ENCODE measurements around the gene SURF1. TPM values are rescaled to one million over a fixed set of nuclear protein-coding genes. Genes with fewer than 3 reads are reported as not detected.
"Not testable (repeated sequence)": the region's sequence is repeated elsewhere in the genome, so short reads cannot be mapped to it uniquely, and the experiment has no call there.

The SURF1 gene
- total and polyA plus RNA-seq, 4 donors, result 14.2 to 75.3 (median 57.8) TPM

GRCh38 chr9:133327834-133328484 lies 28.3 kb downstream of the SURF1 start:
- Histone ChIP-seq H3K36me3 (ENCODE audit: control insufficient read depth in 4 of 4, insufficient read depth in 4 of 4, low read length in 4 of 4) (peaks cover 2 to 24% (median 13%) of the 10 kb centered on the region in 4 donors), H3K4me1 (ENCODE audit: control insufficient read depth in 5 of 5, insufficient read depth in 5 of 5, low read length in 5 of 5) (no peaks in the 10 kb centered on the region), H3K9me3 (ENCODE audit: control insufficient read depth in 4 of 4, insufficient read depth in 3 of 4, low read length in 3 of 4) (peaks cover 0 to 2% (median 0%) of the 10 kb centered on the region in 4 donors), H3K27ac (ENCODE audit: low read depth in 1 of 2, low read length in 1 of 2) (no peak overlapping the region), H3K9ac (ENCODE audit: insufficient read depth in 1 of 2, low read length in 2 of 2) (no peak overlapping the region), H3K4me3 (no peak overlapping the region), H3K27me3 (ENCODE audit: control insufficient read depth in 3 of 3, insufficient read depth in 3 of 3, low read length in 2 of 3) (no peaks in the 10 kb centered on the region)
- ATAC-seq (ENCODE audit: insufficient read depth, low FRiP score), result no peak
- 91 to 95% methylated on average over 10 of the region's 10 CpGs for WGBS, 2 donors
- no peak for TF ChIP-seq CTCF (IDR thresholded peaks at IDR 0.05; ENCODE audit: control extremely low read depth, extremely low read depth)
- no peak for DNase-seq

GRCh38 chr9:133327021-133327420 lies 29.3 kb downstream of the SURF1 start:
- not testable (repeated sequence) for H3K4me3 ChIP-seq; H3K9me3 ChIP-seq (ENCODE audit: control insufficient read depth in 4 of 4, insufficient read depth in 3 of 4, low read length in 3 of 4); H3K27me3 ChIP-seq (ENCODE audit: control insufficient read depth in 3 of 3, insufficient read depth in 3 of 3, low read length in 2 of 3); ATAC-seq (ENCODE audit: insufficient read depth, low FRiP score); H3K9ac ChIP-seq (ENCODE audit: insufficient read depth in 1 of 2, low read length in 2 of 2); DNase-seq; H3K4me1 ChIP-seq (ENCODE audit: control insufficient read depth in 5 of 5, insufficient read depth in 5 of 5, low read length in 5 of 5); H3K27ac ChIP-seq (ENCODE audit: low read depth in 1 of 2, low read length in 1 of 2)
- H3K36me3 ChIP-seq (ENCODE audit: control insufficient read depth in 4 of 4, insufficient read depth in 4 of 4, low read length in 4 of 4), result peaks cover 0 to 15% (median 8%) of the 10 kb centered on the region in 4 donors
- 76 to 88% methylated on average over 6 of the region's 6 CpGs for WGBS, 2 donors

GRCh38 chr9:133323991-133324703 lies 32.1 kb downstream of the SURF1 start:
- H3K4me1 ChIP-seq (ENCODE audit: control insufficient read depth in 5 of 5, insufficient read depth in 5 of 5, low read length in 5 of 5), result no peaks in the 10 kb centered on the region
- H3K27ac ChIP-seq (ENCODE audit: low read depth in 1 of 2, low read length in 1 of 2), result no peak overlapping the region
- no peak for TF ChIP-seq CTCF (IDR thresholded peaks at IDR 0.05; ENCODE audit: control extremely low read depth, extremely low read depth)
- H3K4me3 ChIP-seq, result no peak overlapping the region
- ATAC-seq (ENCODE audit: insufficient read depth, low FRiP score), result no peak
- H3K36me3 ChIP-seq (ENCODE audit: control insufficient read depth in 4 of 4, insufficient read depth in 4 of 4, low read length in 4 of 4), result no peaks in the 10 kb centered on the region
- no peak for DNase-seq
- peaks cover 0 to 3% (median 0%) of the 10 kb centered on the region in 4 donors for H3K9me3 ChIP-seq (ENCODE audit: control insufficient read depth in 4 of 4, insufficient read depth in 3 of 4, low read length in 3 of 4)
- no peaks in the 10 kb centered on the region for H3K27me3 ChIP-seq (ENCODE audit: control insufficient read depth in 3 of 3, insufficient read depth in 3 of 3, low read length in 2 of 3)
- H3K9ac ChIP-seq (ENCODE audit: insufficient read depth in 1 of 2, low read length in 2 of 2), result no peak overlapping the region
- WGBS, 2 donors, result 86 to 88% methylated on average over 13 of the region's 13 CpGs

GRCh38 chr9:133323211-133323610 lies 33.1 kb downstream of the SURF1 start:
- H3K27ac ChIP-seq (ENCODE audit: low read depth in 1 of 2, low read length in 1 of 2), result no peak overlapping the region
- H3K4me1 ChIP-seq (ENCODE audit: control insufficient read depth in 5 of 5, insufficient read depth in 5 of 5, low read length in 5 of 5), result no peaks in the 10 kb centered on the region
- no peak for TF ChIP-seq CTCF (IDR thresholded peaks at IDR 0.05; ENCODE audit: control extremely low read depth, extremely low read depth)
- WGBS, 2 donors, result 84 to 88% methylated on average over 10 of the region's 10 CpGs
- no peak for ATAC-seq (ENCODE audit: insufficient read depth, low FRiP score)
- no peaks in the 10 kb centered on the region for H3K27me3 ChIP-seq (ENCODE audit: control insufficient read depth in 3 of 3, insufficient read depth in 3 of 3, low read length in 2 of 3)
- no peak for DNase-seq
- no peak overlapping the region for H3K4me3 ChIP-seq
- H3K9me3 ChIP-seq (ENCODE audit: control insufficient read depth in 4 of 4, insufficient read depth in 3 of 4, low read length in 3 of 4), result peaks cover 0 to 3% (median 0%) of the 10 kb centered on the region in 4 donors
- H3K36me3 ChIP-seq (ENCODE audit: control insufficient read depth in 4 of 4, insufficient read depth in 4 of 4, low read length in 4 of 4), result no peaks in the 10 kb centered on the region
- no peak overlapping the region for H3K9ac ChIP-seq (ENCODE audit: insufficient read depth in 1 of 2, low read length in 2 of 2)
